GM18909 (cell line): Measurements from ENCODE around the gene LDLRAD2.

ENCODE experiments used
- ATAC-seq: cut with Tn5 transposase; IDR thresholded peaks from one replicate; pipeline ENCODE4 v1.9.1; 2021; ENCODE audit warnings: mild to moderate bottlenecking; ENCODE audit not compliant: unreplicated experiment, poor library complexity

Gene LDLRAD2

DNA sequence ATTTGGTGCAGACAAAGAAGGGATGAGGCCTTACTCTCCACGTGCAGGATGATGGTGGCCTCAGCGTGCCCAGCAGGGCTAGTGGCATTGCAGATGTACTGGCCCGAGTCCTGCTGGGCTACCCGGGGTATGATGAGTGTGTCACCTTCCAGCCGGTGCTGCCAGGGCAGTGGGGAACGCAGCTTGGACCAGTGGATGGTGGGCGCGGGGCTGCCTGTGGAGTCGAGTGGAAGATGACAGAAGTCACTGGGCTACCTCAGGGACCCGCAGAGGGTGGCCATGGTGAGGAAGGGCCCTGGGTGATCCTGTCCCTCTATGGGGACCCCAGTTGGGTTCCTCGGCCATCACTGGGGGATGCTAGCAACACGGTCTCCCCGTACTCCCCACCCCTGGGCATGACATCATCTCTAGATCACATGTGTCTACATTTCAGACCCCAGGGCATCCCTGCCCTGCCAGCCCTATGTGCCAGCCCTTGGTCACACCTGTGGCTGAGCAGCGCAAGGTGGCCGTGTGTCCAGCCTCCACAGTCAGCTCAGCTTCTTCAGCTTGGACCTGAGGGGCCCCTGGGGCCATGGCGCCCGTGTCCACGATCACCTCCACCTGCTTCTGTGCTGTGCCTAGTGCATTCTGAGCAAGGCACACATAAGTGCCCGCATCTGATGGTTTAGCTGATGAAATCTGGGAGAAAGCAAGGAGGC, 27.4 kb downstream of the LDLRAD2 start:
- no peak for ATAC-seq

- no peak for ATAC-seq
These were observed 28.9 kb downstream of the LDLRAD2 start for GRCh38 chr1:21840981-21841380.

GRCh38 chr1:21841852-21842466, 29.9 kb downstream of the LDLRAD2 start:
- ATAC-seq = no peak

- ATAC-seq = no peak
These were observed 30.6 kb downstream of the LDLRAD2 start for GRCh38 chr1:21842606-21843162.

DNA sequence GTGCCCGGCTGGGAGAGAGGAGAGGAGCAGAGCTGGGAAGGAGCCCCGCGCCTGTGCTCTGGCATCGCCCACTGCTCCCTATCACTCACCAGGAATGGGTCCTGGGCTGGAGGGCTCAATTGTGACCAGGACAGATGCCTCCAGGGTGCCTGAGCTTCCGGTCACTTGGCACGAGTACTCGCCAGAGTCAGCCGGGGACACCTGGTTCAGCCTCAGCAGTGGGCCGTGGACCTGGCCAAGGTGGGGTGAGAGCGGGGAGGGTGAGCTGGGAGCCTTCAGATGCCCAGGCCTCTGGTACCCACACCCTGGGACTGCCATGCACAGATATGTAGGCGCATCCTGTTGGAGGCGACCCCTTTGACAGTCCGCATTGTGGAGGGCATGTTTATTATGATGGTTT, 31.1 kb downstream of the LDLRAD2 start:
- no peak for ATAC-seq

DNA sequence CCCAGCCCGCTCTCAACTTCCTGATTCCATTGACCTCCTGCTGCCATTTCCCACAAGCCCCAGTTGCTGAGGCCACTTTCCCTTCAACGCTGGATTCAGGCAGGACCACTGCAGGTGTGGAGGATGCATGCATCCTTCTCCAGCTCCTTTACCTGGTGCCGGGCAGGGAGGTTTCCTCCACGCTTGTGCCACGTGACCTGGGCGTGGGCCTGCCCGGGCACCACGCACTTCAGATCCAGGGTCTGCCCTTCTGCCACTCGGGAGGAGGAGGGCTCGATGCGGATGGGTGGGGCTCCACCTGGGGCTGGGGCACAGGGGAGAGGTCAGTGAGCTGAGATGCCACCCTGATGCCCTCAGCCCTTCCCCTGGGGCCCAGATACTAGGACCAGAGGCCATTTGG, 31.9 kb downstream of the LDLRAD2 start:
- ATAC-seq = no peak

DNA sequence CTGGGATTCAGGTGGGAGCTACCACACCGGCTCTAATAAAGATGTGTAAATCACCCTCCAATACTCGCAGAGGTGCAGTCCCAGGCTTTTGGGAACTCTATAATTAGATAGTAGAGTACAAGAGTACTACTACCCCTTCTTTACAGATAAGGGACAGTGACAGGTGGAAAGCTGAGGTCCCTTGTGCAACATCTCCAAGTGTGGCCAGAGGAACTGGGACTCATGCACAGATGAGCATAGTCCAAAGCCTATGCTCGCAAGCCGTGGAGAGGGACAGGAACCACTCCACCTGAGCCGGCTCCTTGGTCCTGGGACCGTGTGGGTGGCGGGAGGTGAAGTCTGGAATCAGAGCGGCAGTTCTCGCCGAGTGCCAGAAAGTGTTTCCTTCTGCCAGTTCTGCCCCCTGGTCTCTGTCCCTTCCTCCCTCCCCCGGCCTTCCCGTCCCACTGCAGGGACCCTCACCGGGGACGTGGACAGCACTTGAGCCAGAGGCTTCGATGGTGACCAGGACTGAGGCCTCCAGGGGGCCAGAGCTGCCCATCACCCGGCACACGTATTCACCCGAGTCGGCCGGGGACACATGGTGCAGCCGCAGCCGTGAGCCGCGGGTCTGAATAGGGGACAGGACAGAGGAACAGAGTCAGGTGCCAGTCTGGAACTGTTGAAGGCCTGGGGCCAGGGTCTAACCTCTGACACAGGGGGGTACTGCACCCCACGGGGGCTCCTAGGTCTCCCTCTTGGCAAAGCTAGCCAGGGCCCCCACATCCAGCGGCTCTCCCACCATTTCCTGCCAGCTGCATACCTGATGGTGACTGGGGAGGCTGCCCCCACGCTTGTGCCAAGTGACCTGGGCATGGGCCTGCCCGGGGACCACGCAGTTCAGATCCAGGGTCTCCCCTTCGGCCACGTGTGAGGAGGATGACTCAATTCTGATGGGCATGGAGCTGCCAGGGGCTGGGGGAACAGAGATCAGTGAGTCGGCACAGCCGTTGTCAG, 33.9 kb downstream of the LDLRAD2 start:
- no peak for ATAC-seq

GRCh38 chr1:21847223-21848205, 35.4 kb downstream of the LDLRAD2 start:
- ATAC-seq = no peak

DNA sequence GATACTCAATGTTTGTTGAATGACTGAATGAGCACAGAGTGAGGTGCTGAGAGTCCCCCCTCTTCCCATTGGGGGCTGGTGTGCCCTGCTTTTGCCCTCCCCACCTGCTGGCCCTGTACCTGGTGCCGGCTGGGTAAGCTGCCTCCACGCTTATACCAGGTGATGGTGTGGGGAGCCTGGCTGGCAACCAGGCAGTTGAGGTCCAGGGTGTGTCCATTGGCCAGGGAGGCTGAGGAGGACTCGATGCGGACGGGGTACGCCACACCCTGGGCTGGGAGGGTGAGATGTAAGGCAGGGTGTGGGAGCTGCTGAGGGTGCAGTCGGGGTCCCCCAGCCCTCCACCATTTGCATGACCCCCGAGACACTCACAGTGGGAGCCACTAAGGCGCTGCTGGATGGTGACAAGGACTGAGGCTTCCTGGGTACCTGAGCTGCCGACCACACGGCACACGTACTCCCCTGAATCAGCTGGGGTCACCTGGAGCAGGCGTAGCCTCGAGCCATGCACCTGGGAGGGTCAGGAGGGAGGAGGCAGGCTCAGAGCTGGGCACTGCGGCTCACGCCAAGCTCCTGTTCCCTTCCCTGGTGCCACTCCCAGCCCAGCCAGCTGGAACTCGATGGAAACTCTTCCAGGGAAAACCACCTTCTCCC, 36.6 kb downstream of the LDLRAD2 start:
- no peak for ATAC-seq

- no peak for ATAC-seq
These were observed 38.0 kb downstream of the LDLRAD2 start for GRCh38 chr1:21849909-21850576.

- ATAC-seq = no peak
These were observed 39.6 kb downstream of the LDLRAD2 start for GRCh38 chr1:21851430-21852250.

GRCh38 chr1:21852282-21853130, 40.4 kb downstream of the LDLRAD2 start:
- no peak for ATAC-seq

- no peak for ATAC-seq
These were observed 41.0 kb downstream of the LDLRAD2 start for GRCh38 chr1:21853131-21853427.

DNA sequence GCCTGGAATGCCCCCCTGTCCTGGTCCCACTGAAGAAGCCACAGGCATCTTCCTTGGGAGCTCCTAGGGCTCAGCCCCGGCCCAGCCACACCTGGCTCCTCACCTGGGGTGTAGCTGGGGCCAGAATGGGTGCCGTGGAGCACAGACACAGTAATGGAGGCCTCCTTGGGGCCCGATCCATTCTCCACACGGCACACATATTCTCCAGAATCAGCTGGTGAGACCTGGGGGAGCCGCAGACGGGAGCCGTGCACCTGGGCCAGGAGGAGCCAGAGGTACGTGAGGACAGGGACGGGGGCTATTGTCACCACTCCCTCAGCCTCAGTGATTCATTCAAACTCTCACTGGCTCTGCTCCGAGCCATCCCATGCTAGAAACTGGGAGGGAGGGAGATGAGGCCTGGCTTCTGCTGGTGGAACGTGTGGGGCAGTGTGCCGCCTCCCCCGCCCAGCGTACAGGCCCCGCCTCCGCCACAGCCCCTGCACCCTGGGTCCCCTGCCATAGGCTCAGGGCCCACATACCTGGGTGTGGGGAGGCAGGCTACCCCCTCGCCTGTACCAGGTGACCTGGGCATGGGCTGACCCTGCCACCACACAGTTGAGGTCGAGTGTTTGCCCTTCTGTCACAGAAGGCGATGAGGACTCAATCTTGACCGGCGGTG, 42.2 kb downstream of the LDLRAD2 start:
- no peak for ATAC-seq

DNA sequence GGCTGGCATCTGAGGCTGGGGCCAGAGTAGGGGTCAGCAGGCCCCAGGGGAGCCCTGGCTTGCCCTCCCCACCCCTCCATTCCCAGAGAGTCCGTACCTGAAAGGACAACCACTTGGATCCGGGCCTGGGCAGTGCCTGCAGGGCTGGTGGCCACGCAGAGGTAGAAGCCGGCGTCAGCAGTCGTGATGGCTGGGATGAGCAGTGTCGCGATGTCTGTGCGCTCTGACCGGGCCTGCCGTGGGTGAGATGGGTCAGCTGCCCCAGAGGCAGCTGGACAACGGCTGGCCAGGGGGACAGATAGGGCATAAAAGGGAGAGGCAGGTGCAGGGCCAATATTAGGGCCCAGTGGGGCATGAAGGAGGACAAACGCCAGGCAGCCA, 42.7 kb downstream of the LDLRAD2 start:
- no peak for ATAC-seq

GRCh38 chr1:21855257-21856096, 43.4 kb downstream of the LDLRAD2 start:
- no peak for ATAC-seq
